Psoas muscle (tissue), 8 donors: Measurements from ENCODE around the gene TTYH3. TPM values are rescaled to one million over a fixed set of nuclear protein-coding genes. Genes with fewer than 3 reads are reported as not detected.

Experiments
- ATAC-seq, 4 donors: fragments of 200-7000 bp; cut with Tn5 transposase; one replicate each; pipeline ENCODE4 v1.9.1; 2020; ENCODE audit warnings: moderate library complexity in 3 of 4, mild to moderate bottlenecking in 2 of 4
- DNase-seq, 2 donors: peaks; one replicate each; pipeline ENCODE4 v3.0.0-alpha.2; 2020
- H3K27ac ChIP-seq: fragments of 200-600 bp; one replicate; pipeline ENCODE4 v1.8.0; 2022
- H3K27me3 ChIP-seq, 3 donors: fragments of 200-600 bp in 1 of 3; one replicate each; pipeline versions ENCODE4 v1.6.1 to v1.8.0; 2013 to 2022; ENCODE audit warnings: low read length in 2 of 3, mild to moderate bottlenecking in 2 of 3, moderate library complexity in 1 of 3; ENCODE audit not compliant: insufficient read depth in 3 of 3
- H3K36me3 ChIP-seq, 2 donors: fragments of 200-600 bp in 1 of 2; one replicate each; pipeline versions ENCODE4 v1.6.1 to v1.8.0; 2013 to 2022; ENCODE audit warnings: low read depth in 1 of 2, mild to moderate bottlenecking in 1 of 2, moderate library complexity in 1 of 2; ENCODE audit not compliant: insufficient read depth in 1 of 2
- H3K4me1 ChIP-seq: fragments of 200-600 bp; one replicate; pipeline ENCODE4 v1.8.0; 2022
- H3K4me3 ChIP-seq: fragments of 200-600 bp; one replicate; pipeline ENCODE4 v1.8.0; 2022; ENCODE audit warnings: mild to moderate bottlenecking
- H3K9me3 ChIP-seq: fragments of 200-600 bp; one replicate; pipeline ENCODE4 v1.8.0; 2022
- WGBS, 3 donors: extraction: QIAGEN DNeasy Blood & Tissue Kit; methylation state at CpG; one replicate each; pipeline versions ENCODE4 v1.1.6 to v1.1.7; 2013; 5-methylcytosine and 5-hydroxymethylcytosine counted together
- intact Hi-C, 2 donors: fragments of 100-400 bp; cut with DNase I; formaldehyde crosslinking; loops; one replicate each; pipeline versions ENCODE4 v1.11.0 to v1.14.2; 2022
- polyA plus RNA-seq, 3 donors: library from polyadenylated mRNA; stranded (reverse); fragments of 200-250 nt; gene quantifications; one replicate each; pipeline ENCODE4 v1.2.3, GENCODE V29; 2013
- total RNA-seq, 4 donors: library from RNA; stranded (reverse); fragmentation: NEBNext Ultra II Directional in 2 of 4; extraction: Animal tissue kit (Norgen Biotek cat#: 25700) in 2 of 4; gene quantifications; one replicate each; pipeline versions ENCODE4 v1.2.1 to v1.2.4, GENCODE V29; 2021 to 2023
- TF ChIP-seq, protein P1 (sequence below): fragments of 200-600 bp; IDR thresholded peaks from one replicate; pipeline ENCODE4 v1.8.0; 2022; ENCODE audit warnings: antibody characterized with exemption
- donor health status: healthy with polysubstance abuse.
- donor health status: DM: no; HTN: no; CAD: no; lungs with moderate emphysema.
- donor health status: Bipolar disorder and iron deficiency.
- donor health status: healthy.
- donor health status: DM: yes; HTN: yes; CAD: no.
- donor health status: DM: no; HTN: no; CAD: no.
- donor health status: DM: no; HTN: no; CAD: no.
- donor health status: DM: yes; HTN: yes; CAD: no.

The TTYH3 gene
- total and polyA plus RNA-seq, 7 donors: 1.3 to 11.3 (median 6.5) TPM

DNA sequence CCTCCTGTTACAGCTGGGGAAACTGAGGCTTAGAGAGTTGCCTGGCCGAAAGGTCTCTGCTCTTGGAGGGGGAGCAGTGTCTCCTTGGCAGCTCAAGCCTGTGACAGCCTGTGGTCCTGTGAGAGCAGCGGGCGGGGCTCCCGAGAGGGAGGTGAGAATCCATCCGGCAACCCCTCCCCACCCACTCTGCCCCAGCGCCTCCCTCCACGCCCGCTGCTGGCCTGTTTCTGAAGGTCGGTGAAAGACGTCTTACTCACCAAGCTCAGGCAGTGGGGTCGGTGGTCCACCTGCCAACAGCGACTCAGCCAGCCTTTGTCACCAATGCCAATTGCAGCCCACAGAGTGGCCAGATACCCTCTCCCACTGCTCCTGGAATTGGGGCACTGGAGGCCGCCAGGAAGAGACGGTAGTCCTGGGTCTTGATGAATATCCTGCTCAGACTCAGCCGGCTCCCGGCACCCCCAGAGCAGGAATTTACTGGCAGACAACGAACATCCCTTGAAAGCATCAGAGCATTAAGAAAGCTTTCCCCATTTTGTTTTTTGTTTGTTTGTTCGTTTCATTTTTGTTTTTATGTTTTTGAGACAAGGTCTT, 7.4 kb upstream of the TTYH3 start:
- no peaks in the 10 kb centered on the region for H3K36me3 ChIP-seq
- no peaks in the 10 kb centered on the region for H3K9me3 ChIP-seq
- TF ChIP-seq, protein P1, sequence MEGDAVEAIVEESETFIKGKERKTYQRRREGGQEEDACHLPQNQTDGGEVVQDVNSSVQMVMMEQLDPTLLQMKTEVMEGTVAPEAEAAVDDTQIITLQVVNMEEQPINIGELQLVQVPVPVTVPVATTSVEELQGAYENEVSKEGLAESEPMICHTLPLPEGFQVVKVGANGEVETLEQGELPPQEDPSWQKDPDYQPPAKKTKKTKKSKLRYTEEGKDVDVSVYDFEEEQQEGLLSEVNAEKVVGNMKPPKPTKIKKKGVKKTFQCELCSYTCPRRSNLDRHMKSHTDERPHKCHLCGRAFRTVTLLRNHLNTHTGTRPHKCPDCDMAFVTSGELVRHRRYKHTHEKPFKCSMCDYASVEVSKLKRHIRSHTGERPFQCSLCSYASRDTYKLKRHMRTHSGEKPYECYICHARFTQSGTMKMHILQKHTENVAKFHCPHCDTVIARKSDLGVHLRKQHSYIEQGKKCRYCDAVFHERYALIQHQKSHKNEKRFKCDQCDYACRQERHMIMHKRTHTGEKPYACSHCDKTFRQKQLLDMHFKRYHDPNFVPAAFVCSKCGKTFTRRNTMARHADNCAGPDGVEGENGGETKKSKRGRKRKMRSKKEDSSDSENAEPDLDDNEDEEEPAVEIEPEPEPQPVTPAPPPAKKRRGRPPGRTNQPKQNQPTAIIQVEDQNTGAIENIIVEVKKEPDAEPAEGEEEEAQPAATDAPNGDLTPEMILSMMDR: no peak
- no peak overlapping the region for H3K27ac ChIP-seq
- peaks cover 14% of the 10 kb centered on the region for H3K4me1 ChIP-seq
- DNase-seq (no peak), ATAC-seq (no peak)
- no peak overlapping the region for H3K4me3 ChIP-seq
- H3K27me3 ChIP-seq: no peaks in the 10 kb centered on the region
- intact Hi-C loops: no loop called here
- WGBS, 3 donors: 84 to 86% (median 86%) methylated on average over 18 of the region's 18 CpGs

DNA sequence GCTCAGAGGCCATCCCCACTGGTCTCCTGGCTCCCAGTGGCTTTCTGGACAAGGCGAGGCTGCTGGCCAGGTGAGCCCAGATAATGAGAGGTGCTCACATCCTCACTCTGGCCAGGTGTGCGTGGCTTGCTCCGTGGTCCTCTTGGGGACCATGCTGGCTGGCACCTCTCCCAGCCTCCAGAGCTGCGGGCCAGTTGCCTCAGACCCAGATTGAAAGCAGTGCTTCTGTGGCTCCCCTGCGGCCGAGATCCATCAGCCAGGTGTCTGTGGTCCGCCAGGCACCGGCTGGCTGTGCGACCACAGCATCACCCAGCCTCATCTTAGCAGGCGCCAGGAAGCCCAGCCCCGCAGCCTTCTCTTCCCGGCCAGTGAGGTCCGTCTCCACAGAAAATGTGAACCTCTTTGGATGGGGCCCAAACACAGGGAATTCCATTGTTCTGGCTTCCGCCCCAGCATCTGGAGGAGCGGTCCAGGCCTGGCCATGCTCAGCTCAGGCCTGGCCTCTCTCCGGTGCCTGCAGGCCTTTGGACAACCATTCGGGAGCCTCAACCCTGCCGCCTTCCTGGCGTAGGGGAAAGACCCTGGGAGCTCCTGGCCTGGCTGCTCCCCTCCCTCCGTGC, 5.2 kb upstream of the TTYH3 start:
- H3K27ac ChIP-seq: no peak overlapping the region
- H3K27me3 ChIP-seq: no peaks in the 10 kb centered on the region
- no peaks in the 10 kb centered on the region for H3K9me3 ChIP-seq
- 45 to 52% (median 51%) methylated on average over 18 to 20 of the region's 20 CpGs for WGBS, 3 donors
- H3K4me3 ChIP-seq: no peak overlapping the region
- TF ChIP-seq, protein P1: no peak
- no peaks in the 10 kb centered on the region for H3K36me3 ChIP-seq
- intact Hi-C loops: no loop called here
- peaks cover 24% of the 10 kb centered on the region for H3K4me1 ChIP-seq
- ATAC-seq (no peak), DNase-seq (no peak)

DNA sequence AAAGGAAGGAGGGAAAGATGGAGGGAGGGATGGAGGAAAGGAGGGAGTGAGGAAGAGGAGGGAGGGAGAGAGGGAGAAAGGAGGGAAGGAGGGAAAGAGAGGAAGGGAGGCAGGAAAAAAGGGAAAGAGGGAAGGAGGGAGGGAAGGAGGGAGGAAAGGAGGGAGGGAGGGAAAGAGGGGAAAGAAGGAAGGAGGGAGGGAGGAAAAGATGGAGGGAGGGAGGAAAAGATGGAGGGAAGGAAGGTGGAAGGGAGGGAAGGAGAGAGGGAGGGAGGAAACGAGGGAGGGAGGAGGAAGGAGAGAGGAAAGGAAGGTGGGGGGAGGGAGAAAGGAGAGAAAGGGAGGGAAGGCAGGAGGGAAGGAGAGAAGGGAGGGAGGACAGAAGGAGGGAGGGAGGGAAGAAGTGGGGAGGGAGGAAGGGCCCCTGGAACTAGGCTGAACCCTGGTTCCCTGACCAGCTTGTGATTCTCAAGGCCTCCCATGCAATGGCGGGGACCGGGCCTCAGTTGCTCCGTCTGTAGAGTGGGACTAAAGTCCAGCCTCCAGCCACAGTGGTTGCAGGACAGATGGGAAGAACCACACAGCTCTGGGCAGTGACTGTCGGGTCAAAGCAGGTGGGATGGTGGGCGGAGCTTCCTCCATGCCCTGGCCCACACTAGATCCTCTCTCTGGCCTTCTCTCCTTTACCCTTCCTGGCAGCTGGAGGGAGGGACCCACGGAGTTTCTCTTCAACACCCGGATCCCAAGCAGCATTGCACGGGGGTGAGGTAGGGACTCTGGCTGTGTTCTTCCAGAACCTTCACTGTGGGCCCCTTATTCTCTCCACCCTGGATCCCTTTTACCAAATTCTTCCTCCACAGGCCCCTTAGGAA, 4.3 kb upstream of the TTYH3 start:
- intact Hi-C loops: no loop called here
- Histone ChIP-seq H3K27ac (no peak overlapping the region), H3K4me1 (peaks cover 22% of the 10 kb centered on the region), H3K36me3 (no peaks in the 10 kb centered on the region), H3K4me3 (no peak overlapping the region), H3K9me3 (no peaks in the 10 kb centered on the region), H3K27me3 (no peaks in the 10 kb centered on the region)
- no peak for ATAC-seq
- TF ChIP-seq, protein P1: no peak
- DNase-seq: no peak
- 84 to 91% (median 89%) methylated on average over 9 of the region's 9 CpGs for WGBS, 3 donors

DNA sequence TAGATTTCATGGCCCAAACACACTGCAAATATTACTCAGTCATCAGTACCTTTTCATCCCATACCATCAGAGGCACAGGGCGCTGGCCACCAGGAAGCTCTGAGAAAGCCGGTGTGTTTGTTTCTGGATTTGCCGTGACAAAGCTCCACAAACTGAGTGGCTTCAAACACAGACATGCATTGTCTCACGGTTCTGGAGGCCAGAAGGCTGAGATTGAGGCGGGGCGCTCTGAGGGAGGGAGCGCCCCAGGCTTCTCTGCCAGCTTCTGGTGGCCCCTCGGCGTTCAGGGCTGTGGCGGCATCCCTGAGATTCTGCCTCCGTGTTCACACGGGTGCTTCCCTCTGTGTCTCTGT, 3.7 kb upstream of the TTYH3 start:
- H3K27ac ChIP-seq: no peak overlapping the region
- no peaks in the 10 kb centered on the region for H3K27me3 ChIP-seq
- H3K36me3 ChIP-seq: no peaks in the 10 kb centered on the region
- DNase-seq (no peak), ATAC-seq (no peak)
- TF ChIP-seq, protein P1: no peak
- intact Hi-C loops: no loop called here
- H3K4me1 ChIP-seq: peaks cover 25% of the 10 kb centered on the region
- H3K4me3 ChIP-seq: no peak overlapping the region
- no peaks in the 10 kb centered on the region for H3K9me3 ChIP-seq
- WGBS, 3 donors: 82 to 84% (median 84%) methylated on average over 12 of the region's 12 CpGs
